ENCODE results near the gene PCDH9.

The PCDH9 gene

DNA sequence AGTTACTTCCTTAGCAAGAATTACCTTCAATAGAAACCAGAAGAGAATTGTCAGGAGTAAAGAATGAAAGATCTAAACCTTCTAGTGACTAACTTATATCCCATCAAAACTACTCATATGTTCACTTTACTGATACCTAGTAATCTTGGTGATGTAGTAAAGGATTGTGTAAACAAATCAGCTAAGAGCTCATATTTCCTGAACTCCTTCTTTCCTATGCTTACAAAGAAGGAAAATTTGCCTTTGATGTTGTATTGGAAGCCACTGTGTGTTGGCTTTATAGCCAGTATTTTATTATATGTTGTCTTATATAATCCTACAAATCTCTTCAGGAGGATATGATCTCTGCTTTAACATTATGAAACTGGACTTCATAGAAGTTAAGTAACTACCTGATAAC is 671.0 kb downstream of the PCDH9 start:
- TF ChIP-seq SIN3A (IDR thresholded peaks at IDR 0.05; ENCODE audit: borderline replicate concordance, insufficient read depth, low read length) (no peak), POLR2AphosphoS5 (IDR thresholded peaks at IDR 0.05; ENCODE audit: low read depth, low read length) (no peak), FOXP2 (optimal IDR thresholded peaks at IDR 0.05; ENCODE audit: borderline replicate concordance, extremely low read depth, extremely low read length, insufficient read depth) (no peak), REST (IDR thresholded peaks at IDR 0.05; ENCODE audit: insufficient read depth in 1 of 2, low read depth in 2 of 2, low read length in 2 of 2) (no peak), TAF1 (IDR thresholded peaks at IDR 0.05; ENCODE audit: borderline replicate concordance, insufficient read depth, low read length) (no peak)

DNA sequence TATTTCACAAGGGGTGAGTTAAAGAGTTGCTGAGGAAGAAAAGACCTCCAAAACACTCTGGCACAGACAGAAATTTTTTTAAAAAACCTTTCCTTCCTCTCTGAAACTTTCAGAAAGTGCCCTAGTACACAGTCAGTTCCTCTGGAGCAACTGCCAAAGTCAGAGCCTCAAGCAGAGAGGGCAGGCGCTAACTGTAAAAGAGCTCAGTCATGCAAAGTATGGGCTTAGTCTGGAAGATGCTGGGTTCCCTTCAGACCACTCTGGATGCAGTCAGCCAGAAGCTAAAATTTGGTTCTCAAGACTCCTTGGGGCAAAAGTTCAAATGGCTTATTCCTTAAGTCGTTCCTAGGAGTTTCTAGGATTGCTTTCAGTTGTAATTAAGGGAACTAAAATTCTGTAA is 671.6 kb downstream of the PCDH9 start:
- no peak for TF ChIP-seq FOXP2 (optimal IDR thresholded peaks at IDR 0.05; ENCODE audit: borderline replicate concordance, extremely low read depth, extremely low read length, insufficient read depth)
- TF ChIP-seq SIN3A (IDR thresholded peaks at IDR 0.05; ENCODE audit: borderline replicate concordance, insufficient read depth, low read length): no peak
- TF ChIP-seq TAF1 (IDR thresholded peaks at IDR 0.05; ENCODE audit: borderline replicate concordance, insufficient read depth, low read length): no peak
- TF ChIP-seq REST (IDR thresholded peaks at IDR 0.05; ENCODE audit: insufficient read depth in 1 of 2, low read depth in 2 of 2, low read length in 2 of 2): no peak

- TF ChIP-seq SIN3A (IDR thresholded peaks at IDR 0.05; ENCODE audit: borderline replicate concordance, insufficient read depth, low read length) (no peak), REST (IDR thresholded peaks at IDR 0.05; ENCODE audit: insufficient read depth in 1 of 2, low read depth in 2 of 2, low read length in 2 of 2) (no peak), TAF1 (IDR thresholded peaks at IDR 0.05; ENCODE audit: borderline replicate concordance, insufficient read depth, low read length) (no peak), FOXP2 (optimal IDR thresholded peaks at IDR 0.05; ENCODE audit: borderline replicate concordance, extremely low read depth, extremely low read length, insufficient read depth) (no peak), POLR2AphosphoS5 (IDR thresholded peaks at IDR 0.05; ENCODE audit: low read depth, low read length) (no peak)
These were observed 672.8 kb downstream of the PCDH9 start for GRCh38 chr13:66557357-66557756.

- no peak for TF ChIP-seq FOXP2 (optimal IDR thresholded peaks at IDR 0.05; ENCODE audit: borderline replicate concordance, extremely low read depth, extremely low read length, insufficient read depth)
- no peak for TF ChIP-seq TAF1 (IDR thresholded peaks at IDR 0.05; ENCODE audit: borderline replicate concordance, insufficient read depth, low read length)
- no peak for TF ChIP-seq SIN3A (IDR thresholded peaks at IDR 0.05; ENCODE audit: borderline replicate concordance, insufficient read depth, low read length)
- no peak for TF ChIP-seq POLR2AphosphoS5 (IDR thresholded peaks at IDR 0.05; ENCODE audit: low read depth, low read length)
- no peak for TF ChIP-seq REST (IDR thresholded peaks at IDR 0.05; ENCODE audit: insufficient read depth in 1 of 2, low read depth in 2 of 2, low read length in 2 of 2)
These were observed 673.8 kb downstream of the PCDH9 start for GRCh38 chr13:66556306-66556705.

GRCh38 chr13:66553391-66553790 is 676.7 kb downstream of the PCDH9 start:
- no peak for TF ChIP-seq TAF1 (IDR thresholded peaks at IDR 0.05; ENCODE audit: borderline replicate concordance, insufficient read depth, low read length)
- no peak for TF ChIP-seq SIN3A (IDR thresholded peaks at IDR 0.05; ENCODE audit: borderline replicate concordance, insufficient read depth, low read length)
- no peak for TF ChIP-seq REST (IDR thresholded peaks at IDR 0.05; ENCODE audit: insufficient read depth in 1 of 2, low read depth in 2 of 2, low read length in 2 of 2)
- no peak for TF ChIP-seq FOXP2 (optimal IDR thresholded peaks at IDR 0.05; ENCODE audit: borderline replicate concordance, extremely low read depth, extremely low read length, insufficient read depth)
- TF ChIP-seq POLR2AphosphoS5 (IDR thresholded peaks at IDR 0.05; ENCODE audit: low read depth, low read length): no peak
